ENCODE data around the gene CANT1. TPM values are rescaled to one million over a fixed set of nuclear protein-coding genes. Genes with fewer than 3 reads are reported as not detected.
A peak's percentile ranks its signal among the peaks of the same experiment; 100 is the strongest.

The CANT1 gene
- total and polyA plus RNA-seq, 2 of the 13 experiments (the other 11 are each of a cell fraction or from before 2014, with no cell fraction given): 34.1 to 42.1 TPM

GRCh38 chr17:79042421-79043190, 33.0 kb upstream of the CANT1 start (continued):
- TF ChIP-seq HNRNPL (IDR thresholded peaks at IDR 0.05; ENCODE audit: low read depth, low read length): peak; percentile 80; the same call in 1 of the 2 replicates
- TF ChIP-seq ZNF484 (CRISPR knock-in tag; IDR thresholded peaks at IDR 0.05; ENCODE audit: borderline replicate concordance, low read depth): no peak

GRCh38 chr17:79041723-79042420, 32.3 kb upstream of the CANT1 start:
- ChIA-PET POLR2A (interaction anchor here (1.1 to 8.8 kb wide), 3 partner anchors 9 to 21 kb away, joined by 4 to 127 read pairs (median 5); no protein-coding TSS in a partner anchor), CTCF (ENCODE audit: low intra/inter-chr PET ratio, low total read pairs) (interaction anchor here (1.3 to 3.1 kb wide), 5 partner anchors 14 to 56 kb away, joined by 3 to 71 read pairs (median 5); no protein-coding TSS in a partner anchor)
- no peak overlapping the region for H3K4me2 ChIP-seq (ENCODE audit: low read depth, low read length)
- no peak overlapping the region for H3K4me3 ChIP-seq (replicated peaks in 1 of 3; ENCODE audit: insufficient read depth in 1 of 3, low read depth in 2 of 3, low read length in 3 of 3)
- no peaks in the 10 kb centered on the region for H3K79me2 ChIP-seq (ENCODE audit: insufficient read depth, low read length)
- ATAC-seq (no peak), DNase-seq (ENCODE audit: low spot score) (no peak), FAIRE-seq (no peak)
- no peaks in the 10 kb centered on the region for H3K36me3 ChIP-seq (replicated peaks in 1 of 2; ENCODE audit: control insufficient read depth in 1 of 2, insufficient read depth in 2 of 2, low read length in 2 of 2)
- H3K4me1 ChIP-seq (ENCODE audit: insufficient read depth, low read length): peaks cover 17% of the 10 kb centered on the region; the same call in 1 of the 2 replicates
- no peak overlapping the region for H3K27ac ChIP-seq (ENCODE audit: extremely low read length, insufficient read depth, low read length)
- no peak overlapping the region for H2AFZ ChIP-seq (ENCODE audit: low read length)
- no peaks in the 10 kb centered on the region for H3K9me3 ChIP-seq (ENCODE audit: low read length)
- BruUV-seq (replicated peaks): no TSS peak
- peaks cover 9 to 46% of the 10 kb centered on the region in 2 experiments; a peak in 4 of 5 replicates for H3K27me3 ChIP-seq (ENCODE audit: control insufficient read depth in 1 of 2, insufficient read depth in 2 of 2, low read length in 2 of 2)
- in situ Hi-C loops (cut with HindIII; ENCODE audit: extremely low pct_ligation_motif_present, low pct_unique_long_range_greater_than_20kb) (no loop called here), intact Hi-C loops (cut with micrococcal nuclease; ENCODE audit: unreplicated experiment) (loop anchor here (1.0 kb wide), 1 partner anchor 23 kb away; no protein-coding TSS in a partner anchor)
- 52% methylated on average over 22 of the region's 29 CpGs for WGBS (ENCODE audit: low lambda C conversion rate)
- H4K20me1 ChIP-seq (ENCODE audit: insufficient read depth, low read length): no peaks in the 10 kb centered on the region
- H3K9ac ChIP-seq (ENCODE audit: insufficient read depth, low read depth, low read length): no peak overlapping the region
- TF ChIP-seq RFX5 (IDR thresholded peaks at IDR 0.05; ENCODE audit: low read depth, low read length) (no peak), U2AF2 (IDR thresholded peaks at IDR 0.05; ENCODE audit: low read depth, low read length) (no peak), ZNF280D (CRISPR knock-in tag; IDR thresholded peaks at IDR 0.05) (no peak), LRRFIP1 (CRISPR knock-in tag; conservative IDR thresholded peaks at IDR 0.05) (no peak), PAX8 (CRISPR knock-in tag; IDR thresholded peaks at IDR 0.05; ENCODE audit: borderline replicate concordance) (no peak), TCF7 (IDR thresholded peaks at IDR 0.05; ENCODE audit: low read depth) (no peak), MED8 (CRISPR knock-in tag; IDR thresholded peaks at IDR 0.05; ENCODE audit: insufficient replicate concordance) (no peak), MLLT10 (CRISPR knock-in tag; IDR thresholded peaks at IDR 0.05) (no peak), ZNF639 (CRISPR knock-in tag; conservative IDR thresholded peaks at IDR 0.05) (0 out of 2 replicates have a peak, but pooled peaks have one; percentile 53), SIX1 (CRISPR knock-in tag; IDR thresholded peaks at IDR 0.05; ENCODE audit: borderline replicate concordance) (no peak)
